Testis (tissue), 2 donors: ENCODE results near the gene HEY2.

Experiments used
- POLR2A ChIP-seq: fragments of 450-650 bp; IDR thresholded peaks from one replicate; pipeline ENCODE4 v1.6.1; 2017; ENCODE audit warnings: antibody characterized with exemption, mild to moderate bottlenecking, moderate library complexity
- TF ChIP-seq, protein P1 (sequence below), 3 experiments: fragments of 450-650 bp in 2 of 3; fragments of 200-600 bp in 1 of 3; sonication (generic) in 1 of 3; IDR thresholded peaks; one replicate each; pipeline ENCODE4 v1.5.1; 2016 to 2019; ENCODE audit warnings: antibody characterized with exemption in 3 of 3, mild to moderate bottlenecking in 2 of 3, moderate library complexity in 1 of 3

GRCh38 chr6:125732398-125732797 lies 17.0 kb upstream of the HEY2 start:
- no peak for TF ChIP-seq POLR2A
- TF ChIP-seq, protein P1, sequence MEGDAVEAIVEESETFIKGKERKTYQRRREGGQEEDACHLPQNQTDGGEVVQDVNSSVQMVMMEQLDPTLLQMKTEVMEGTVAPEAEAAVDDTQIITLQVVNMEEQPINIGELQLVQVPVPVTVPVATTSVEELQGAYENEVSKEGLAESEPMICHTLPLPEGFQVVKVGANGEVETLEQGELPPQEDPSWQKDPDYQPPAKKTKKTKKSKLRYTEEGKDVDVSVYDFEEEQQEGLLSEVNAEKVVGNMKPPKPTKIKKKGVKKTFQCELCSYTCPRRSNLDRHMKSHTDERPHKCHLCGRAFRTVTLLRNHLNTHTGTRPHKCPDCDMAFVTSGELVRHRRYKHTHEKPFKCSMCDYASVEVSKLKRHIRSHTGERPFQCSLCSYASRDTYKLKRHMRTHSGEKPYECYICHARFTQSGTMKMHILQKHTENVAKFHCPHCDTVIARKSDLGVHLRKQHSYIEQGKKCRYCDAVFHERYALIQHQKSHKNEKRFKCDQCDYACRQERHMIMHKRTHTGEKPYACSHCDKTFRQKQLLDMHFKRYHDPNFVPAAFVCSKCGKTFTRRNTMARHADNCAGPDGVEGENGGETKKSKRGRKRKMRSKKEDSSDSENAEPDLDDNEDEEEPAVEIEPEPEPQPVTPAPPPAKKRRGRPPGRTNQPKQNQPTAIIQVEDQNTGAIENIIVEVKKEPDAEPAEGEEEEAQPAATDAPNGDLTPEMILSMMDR (IDR thresholded peaks at IDR 0.05): no peak
